ENCODE results near the gene TAF1D. TPM values are rescaled to one million over a fixed set of nuclear protein-coding genes. Genes with fewer than 3 reads are reported as not detected.

Gene TAF1D
- total and polyA plus RNA-seq, 7 donors = 53.7 to 151 (median 84.7) TPM

DNA sequence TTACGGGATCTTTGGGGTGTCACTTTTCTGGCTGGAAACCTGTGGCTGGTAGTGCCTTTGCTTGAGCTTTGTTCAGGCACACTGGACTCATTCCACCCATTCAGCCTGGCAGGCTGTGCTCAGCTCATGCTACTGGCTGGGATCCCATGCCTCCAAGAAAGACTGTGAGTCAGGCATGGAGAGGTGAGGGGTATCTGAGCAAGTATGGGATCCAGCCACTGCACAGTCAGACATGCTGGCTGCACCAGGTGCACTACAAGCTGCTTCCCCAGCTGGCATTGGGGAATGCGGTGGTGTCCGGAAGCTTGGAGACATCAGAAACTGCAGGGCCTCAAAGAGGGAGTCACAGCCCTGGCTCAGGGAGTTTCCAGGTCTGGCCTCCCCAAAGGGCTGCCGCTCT is 30.8 kb upstream of the TAF1D start:
- peak in 2 of 4 donors; percentile 19 to 25 for ATAC-seq
- intact Hi-C loops (cut with DNase I) = no loop called here
- 86 to 99% (median 94%) methylated on average over 4 of the region's 4 CpGs for WGBS, 3 donors

DNA sequence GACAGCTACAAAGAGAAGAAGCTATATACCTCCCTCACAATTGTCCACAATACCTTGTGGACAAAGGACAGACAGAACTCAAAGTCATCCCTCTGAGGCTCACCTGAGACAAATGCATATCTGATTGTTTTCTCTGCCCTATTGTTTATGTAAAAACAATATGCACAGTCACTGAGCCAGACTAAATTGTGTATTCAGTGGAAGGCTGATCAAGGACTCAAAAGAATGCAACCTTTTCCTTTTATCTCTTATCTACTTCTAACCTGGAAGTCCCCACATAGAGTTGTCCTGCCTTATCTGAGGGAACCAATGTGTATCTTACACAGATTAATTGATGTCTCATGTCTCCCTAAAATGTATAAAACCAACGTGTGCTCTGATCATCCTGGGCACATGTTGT is 28.9 kb upstream of the TAF1D start:
- WGBS, 3 donors = 54 to 72% (median 65%) methylated on average over 1 of the region's 1 CpG
- intact Hi-C loops (cut with DNase I) = no loop called here

More for the DNA sequence above, 30.8 kb upstream of the TAF1D start:
- H3K36me3 ChIP-seq (ENCODE audit: insufficient read depth in 1 of 2, low read depth in 1 of 2) = peaks cover 0 to 3% of the 10 kb centered on the region in 2 donors
- no peaks in the 10 kb centered on the region for H3K4me1 ChIP-seq
- TF ChIP-seq, protein P1, sequence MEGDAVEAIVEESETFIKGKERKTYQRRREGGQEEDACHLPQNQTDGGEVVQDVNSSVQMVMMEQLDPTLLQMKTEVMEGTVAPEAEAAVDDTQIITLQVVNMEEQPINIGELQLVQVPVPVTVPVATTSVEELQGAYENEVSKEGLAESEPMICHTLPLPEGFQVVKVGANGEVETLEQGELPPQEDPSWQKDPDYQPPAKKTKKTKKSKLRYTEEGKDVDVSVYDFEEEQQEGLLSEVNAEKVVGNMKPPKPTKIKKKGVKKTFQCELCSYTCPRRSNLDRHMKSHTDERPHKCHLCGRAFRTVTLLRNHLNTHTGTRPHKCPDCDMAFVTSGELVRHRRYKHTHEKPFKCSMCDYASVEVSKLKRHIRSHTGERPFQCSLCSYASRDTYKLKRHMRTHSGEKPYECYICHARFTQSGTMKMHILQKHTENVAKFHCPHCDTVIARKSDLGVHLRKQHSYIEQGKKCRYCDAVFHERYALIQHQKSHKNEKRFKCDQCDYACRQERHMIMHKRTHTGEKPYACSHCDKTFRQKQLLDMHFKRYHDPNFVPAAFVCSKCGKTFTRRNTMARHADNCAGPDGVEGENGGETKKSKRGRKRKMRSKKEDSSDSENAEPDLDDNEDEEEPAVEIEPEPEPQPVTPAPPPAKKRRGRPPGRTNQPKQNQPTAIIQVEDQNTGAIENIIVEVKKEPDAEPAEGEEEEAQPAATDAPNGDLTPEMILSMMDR (IDR thresholded peaks at IDR 0.05) = no peak
- DNase-seq = no peak
- H3K27me3 ChIP-seq (ENCODE audit: insufficient read depth in 3 of 3, low read length in 2 of 3) = no peaks in the 10 kb centered on the region
- H3K27ac ChIP-seq = no peak overlapping the region
- H3K4me3 ChIP-seq = no peak overlapping the region
- no peaks in the 10 kb centered on the region for H3K9me3 ChIP-seq

DNA sequence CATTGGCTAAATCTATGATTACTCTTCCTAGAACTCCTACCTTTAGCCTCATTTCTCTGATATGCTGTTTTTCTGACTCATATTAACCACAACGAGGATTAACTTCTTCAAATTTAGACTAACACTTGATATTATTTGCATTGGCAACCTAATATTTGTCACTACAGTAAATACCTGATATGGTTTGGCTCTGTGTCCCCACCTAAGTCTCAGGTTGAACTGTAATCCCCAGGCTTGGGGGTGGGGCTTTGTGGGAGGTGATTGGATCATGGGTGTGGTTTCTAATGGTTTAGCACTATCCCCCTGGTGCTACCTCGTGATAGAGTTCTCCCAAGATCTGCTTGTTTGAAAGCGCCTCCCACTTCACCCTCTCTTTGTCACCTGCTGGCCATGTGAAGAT is 25.7 kb upstream of the TAF1D start:
- 91 to 95% (median 92%) methylated on average over 3 of the region's 3 CpGs for WGBS, 3 donors
- no peaks in the 10 kb centered on the region for H3K27me3 ChIP-seq (ENCODE audit: insufficient read depth in 3 of 3, low read length in 2 of 3)
- TF ChIP-seq, protein P1 (IDR thresholded peaks at IDR 0.05) = no peak
- intact Hi-C loops (cut with DNase I) = no loop called here
- H3K4me1 ChIP-seq = no peaks in the 10 kb centered on the region
- no peaks in the 10 kb centered on the region for H3K9me3 ChIP-seq
- DNase-seq (no peak), ATAC-seq (no peak)
- H3K4me3 ChIP-seq = no peak overlapping the region
- H3K36me3 ChIP-seq (ENCODE audit: insufficient read depth in 1 of 2, low read depth in 1 of 2) = peaks cover 3 to 45% of the 10 kb centered on the region in 2 donors
- H3K27ac ChIP-seq = no peak overlapping the region

More for the DNA sequence above, 28.9 kb upstream of the TAF1D start:
- TF ChIP-seq, protein P1 (IDR thresholded peaks at IDR 0.05) = no peak
- Histone ChIP-seq H3K4me3 (no peak overlapping the region), H3K4me1 (no peaks in the 10 kb centered on the region), H3K27ac (no peak overlapping the region), H3K27me3 (ENCODE audit: insufficient read depth in 3 of 3, low read length in 2 of 3) (no peaks in the 10 kb centered on the region), H3K36me3 (ENCODE audit: insufficient read depth in 1 of 2, low read depth in 1 of 2) (peaks cover 0 to 17% of the 10 kb centered on the region in 2 donors), H3K9me3 (no peaks in the 10 kb centered on the region)
- ATAC-seq (no peak), DNase-seq (no peak)

DNA sequence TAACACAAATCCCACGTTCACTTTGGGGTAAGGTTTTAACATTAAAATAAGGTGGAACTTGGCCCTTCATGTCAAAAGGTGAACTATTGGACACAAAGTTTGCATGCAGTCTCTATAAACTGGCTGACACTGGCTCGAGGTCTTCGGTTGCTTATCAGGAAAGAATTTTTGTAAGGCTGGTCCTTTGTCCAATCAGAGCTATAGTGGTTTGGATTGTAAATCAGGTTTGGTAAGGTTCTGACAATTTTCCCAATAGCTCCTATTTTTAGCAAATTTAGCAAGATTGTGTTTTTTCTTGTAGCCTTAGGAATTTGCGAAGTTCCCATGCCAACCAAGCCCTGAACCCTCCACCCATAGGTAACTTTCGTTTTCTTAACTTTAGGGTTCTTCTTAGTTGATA is 25.2 kb upstream of the TAF1D start:
- H3K9me3 ChIP-seq = no peaks in the 10 kb centered on the region
- DNase-seq = no peak
- TF ChIP-seq, protein P1 (IDR thresholded peaks at IDR 0.05) = no peak
- H3K36me3 ChIP-seq (ENCODE audit: insufficient read depth in 1 of 2, low read depth in 1 of 2) = peaks cover 3 to 50% of the 10 kb centered on the region in 2 donors
- intact Hi-C loops (cut with DNase I) = no loop called here
- no peak overlapping the region for H3K4me3 ChIP-seq
- no peak for ATAC-seq
- WGBS, 3 donors = 91 to 93% (median 92%) methylated on average over 5 of the region's 5 CpGs
- H3K27me3 ChIP-seq (ENCODE audit: insufficient read depth in 3 of 3, low read length in 2 of 3) = no peaks in the 10 kb centered on the region
- no peak overlapping the region for H3K27ac ChIP-seq
- H3K4me1 ChIP-seq = no peaks in the 10 kb centered on the region

DNA sequence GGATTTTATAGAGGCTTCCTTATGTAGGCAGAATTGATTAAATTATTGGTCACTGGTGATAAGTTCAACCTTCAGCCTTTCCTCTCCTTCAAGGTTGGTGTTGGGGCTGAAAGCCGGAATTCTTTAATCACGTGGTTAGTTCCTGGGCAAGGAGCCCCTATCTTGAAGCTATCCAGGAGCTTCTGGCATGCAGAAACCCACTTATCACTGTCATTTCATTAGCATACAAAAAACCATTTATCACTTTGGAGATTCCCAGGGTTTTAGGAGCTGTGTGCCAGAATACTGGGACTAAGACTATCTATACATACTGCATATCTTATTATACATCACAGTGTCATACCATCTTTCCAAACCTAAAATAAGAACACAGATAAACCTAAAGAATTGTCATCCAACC is 24.3 kb upstream of the TAF1D start:
- TF ChIP-seq, protein P1 (IDR thresholded peaks at IDR 0.05) = no peak
- peaks cover 3 to 59% of the 10 kb centered on the region in 2 donors for H3K36me3 ChIP-seq (ENCODE audit: insufficient read depth in 1 of 2, low read depth in 1 of 2)
- WGBS, 3 donors = 80 to 88% (median 83%) methylated on average over 2 of the region's 2 CpGs
- no peak for DNase-seq
- no peak overlapping the region for H3K27ac ChIP-seq
- H3K4me1 ChIP-seq = no peaks in the 10 kb centered on the region
- no peaks in the 10 kb centered on the region for H3K9me3 ChIP-seq
- intact Hi-C loops (cut with DNase I) = no loop called here
- H3K4me3 ChIP-seq = no peak overlapping the region
- H3K27me3 ChIP-seq (ENCODE audit: insufficient read depth in 3 of 3, low read length in 2 of 3) = no peaks in the 10 kb centered on the region
- no peak for ATAC-seq

Measured in psoas muscle (tissue), 8 donors.